PC-3 (cell line): ENCODE measurements around the gene SUPT16H. TPM values are rescaled to one million over a fixed set of nuclear protein-coding genes. Genes with fewer than 3 reads are reported as not detected.

Source experiments
- ATAC-seq: fragments of 200-7000 bp; cut with Tn5 transposase; 2 replicates; pipeline ENCODE4 v1.9.1; 2020; ENCODE audit warnings: mild to moderate bottlenecking, moderate library complexity
- BruUV-seq: library from RNA; stranded (reverse); fragments of 400-500 nt; replicated peaks from 2 replicates; lab custom pipeline; 2021; lab: Mats Ljungman, UMichigan
- CTCF ChIA-PET: fragments of 300-600 bp; sonication (Branson Sonifier 250); formaldehyde crosslinking; loops from one replicate; lab custom pipeline; 2022; ENCODE audit warnings: antibody characterized with exemption; lab: Charles Lee
- POLR2A ChIA-PET: fragments of 300-600 bp; sonication (Branson Sonifier 250); formaldehyde crosslinking; loops from one replicate; lab custom pipeline; 2022; ENCODE audit warnings: antibody characterized with exemption; ENCODE audit not compliant: unreplicated experiment; lab: Charles Lee
- DNase-seq: peaks from one replicate; pipeline ENCODE4 v3.0.0-alpha.2; 2015
- H2AFZ ChIP-seq: fragments of 300-600 bp; sonication (generic); 2 replicates; pipeline ENCODE4 v1.6.0; 2016; ENCODE audit warnings: antibody characterized with exemption, low read length
- H3F3A ChIP-seq: fragments of 300-600 bp; sonication (generic); one replicate; pipeline ENCODE4 v1.6.0; 2017; ENCODE audit warnings: antibody characterized with exemption, low read length, control low read depth, mild to moderate bottlenecking; ENCODE audit not compliant: unreplicated experiment
- H3K27ac ChIP-seq: fragments of 300-600 bp; sonication (generic); 2 replicates; pipeline ENCODE4 v1.5.1; 2016; ENCODE audit warnings: mild to moderate bottlenecking, low read length
- H3K27me3 ChIP-seq: fragments of 300-600 bp; sonication (generic); 2 replicates; pipeline ENCODE4 v1.6.1; 2016; ENCODE audit warnings: low read length, mixed read lengths
- H3K36me3 ChIP-seq: fragments of 300-600 bp; sonication (generic); 2 replicates; pipeline ENCODE4 v1.6.1; 2016; ENCODE audit warnings: low read depth, mixed run types, low read length, mixed read lengths
- H3K4me1 ChIP-seq: fragments of 300-600 bp; sonication (generic); 2 replicates; pipeline ENCODE4 v1.5.1; 2016; ENCODE audit warnings: low read length; ENCODE audit not compliant: insufficient read depth
- H3K4me2 ChIP-seq: fragments of 300-600 bp; sonication (generic); 2 replicates; pipeline ENCODE4 v1.6.0; 2016; ENCODE audit warnings: low read length
- H3K4me3 ChIP-seq: fragments of 300-600 bp; sonication (generic); 2 replicates; pipeline ENCODE4 v1.5.1; 2016; ENCODE audit warnings: mild to moderate bottlenecking, low read length, mixed read lengths
- H3K79me2 ChIP-seq: fragments of 300-600 bp; sonication (generic); 2 replicates; pipeline ENCODE4 v1.6.1; 2017; ENCODE audit warnings: low read length, mixed read lengths
- H3K9ac ChIP-seq: fragments of 300-600 bp; sonication (generic); 2 replicates; pipeline ENCODE4 v1.6.0; 2016; ENCODE audit warnings: mild to moderate bottlenecking, low read length
- H3K9me2 ChIP-seq: fragments of 300-600 bp; sonication (generic); replicated peaks from 2 replicates; pipeline ENCODE4 v1.6.1; 2016; ENCODE audit warnings: mixed run types, low read length, mixed read lengths
- H3K9me3 ChIP-seq: fragments of 300-600 bp; sonication (generic); 2 replicates; pipeline ENCODE4 v1.6.1; 2016; ENCODE audit warnings: low read length, mixed read lengths
- H4K20me1 ChIP-seq: fragments of 300-600 bp; sonication (generic); 2 replicates; pipeline ENCODE4 v1.6.1; 2016; ENCODE audit warnings: low read length, mixed read lengths
- EZH2 ChIP-seq: fragments of 300-600 bp; sonication (generic); IDR thresholded peaks from one replicate; pipeline ENCODE4 v1.6.1; 2017; ENCODE audit warnings: antibody characterized with exemption, mild to moderate bottlenecking, low read length; ENCODE audit not compliant: unreplicated experiment
- EZH2phosphoT487 ChIP-seq: fragments of 300-600 bp; sonication (generic); IDR thresholded peaks from 2 replicates; pipeline ENCODE4 v1.6.1; 2018; ENCODE audit warnings: mild to moderate bottlenecking, antibody characterized with exemption, low read length, borderline replicate concordance
- intact Hi-C: fragments of 100-400 bp; cut with micrococcal nuclease; formaldehyde crosslinking; loops from 2 replicates; pipeline ENCODE4 v1.9.0; 2023
- total RNA-seq: library from RNA; depleted of rRNA; stranded (reverse); fragments of >200 nt; gene quantifications from 2 replicates; pipeline ENCODE4 v1.2.3, GENCODE V29; 2014
- TF ChIP-seq, protein P1 (sequence below): fragments of 300-600 bp; sonication (generic); conservative IDR thresholded peaks from 2 replicates; pipeline ENCODE4 v1.5.1; 2017; ENCODE audit warnings: antibody characterized with exemption, low read depth, mild to moderate bottlenecking, low read length

SUPT16H gene
- total RNA-seq, 1 experiment from 2014 or later = 92.6 TPM

DNA sequence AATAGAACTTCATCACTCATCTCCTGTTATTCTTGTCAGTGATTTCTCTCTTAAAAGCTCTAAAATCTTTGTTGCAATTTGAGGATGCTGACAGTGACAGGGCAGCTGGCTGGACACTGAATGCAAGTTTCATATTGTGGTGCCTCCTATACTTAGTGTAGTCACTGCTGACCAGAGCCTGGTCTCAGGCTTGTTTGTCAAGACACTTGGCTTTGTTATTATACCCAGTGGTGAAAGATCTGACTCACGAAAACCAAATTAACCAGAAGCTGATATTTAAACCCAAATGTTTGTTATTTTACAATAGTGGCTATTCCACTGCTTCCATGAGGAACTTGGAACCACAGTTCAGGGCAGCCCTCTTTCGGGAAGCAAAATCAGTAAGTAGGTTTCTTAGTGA is 61.1 kb downstream of the SUPT16H start:
- DNase-seq = no peak

DNA sequence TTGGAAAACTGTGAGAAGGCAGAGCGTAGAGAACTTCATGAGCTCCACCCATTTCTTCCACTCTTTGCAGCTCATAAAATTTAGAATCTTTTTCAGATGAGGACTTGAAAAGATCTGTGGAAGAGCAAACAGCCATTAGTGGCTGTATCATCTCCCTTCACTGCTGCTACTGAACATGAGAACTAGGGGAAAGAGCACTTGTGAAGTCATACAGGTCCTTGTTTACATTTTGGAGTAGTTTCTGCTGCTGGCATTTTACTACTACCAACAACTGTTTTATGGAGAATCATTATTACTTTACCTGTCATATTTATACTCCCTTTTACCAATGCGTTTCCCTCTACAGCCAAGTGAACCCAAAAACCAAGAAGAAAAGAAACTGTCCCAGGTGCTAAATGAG is 62.9 kb downstream of the SUPT16H start:
- Histone ChIP-seq H3K79me2 (no peaks in the 10 kb centered on the region), H3K36me3 (no peaks in the 10 kb centered on the region), H3K9me3 (no peaks in the 10 kb centered on the region), H4K20me1 (no peaks in the 10 kb centered on the region), H3K9ac (no peak overlapping the region), H3K27ac (no peak overlapping the region), H3K4me2 (no peak overlapping the region), H3K9me2 (no peaks in the 10 kb centered on the region), H3K4me1 (no peaks in the 10 kb centered on the region), H3F3A (no peaks in the 10 kb centered on the region), H3K27me3 (peaks cover 41% of the 10 kb centered on the region), H2AFZ (no peak overlapping the region), H3K4me3 (no peak overlapping the region)
- POLR2A ChIA-PET = no interaction called here
- TF ChIP-seq EZH2phosphoT487 = no peak
- TF ChIP-seq, protein P1, sequence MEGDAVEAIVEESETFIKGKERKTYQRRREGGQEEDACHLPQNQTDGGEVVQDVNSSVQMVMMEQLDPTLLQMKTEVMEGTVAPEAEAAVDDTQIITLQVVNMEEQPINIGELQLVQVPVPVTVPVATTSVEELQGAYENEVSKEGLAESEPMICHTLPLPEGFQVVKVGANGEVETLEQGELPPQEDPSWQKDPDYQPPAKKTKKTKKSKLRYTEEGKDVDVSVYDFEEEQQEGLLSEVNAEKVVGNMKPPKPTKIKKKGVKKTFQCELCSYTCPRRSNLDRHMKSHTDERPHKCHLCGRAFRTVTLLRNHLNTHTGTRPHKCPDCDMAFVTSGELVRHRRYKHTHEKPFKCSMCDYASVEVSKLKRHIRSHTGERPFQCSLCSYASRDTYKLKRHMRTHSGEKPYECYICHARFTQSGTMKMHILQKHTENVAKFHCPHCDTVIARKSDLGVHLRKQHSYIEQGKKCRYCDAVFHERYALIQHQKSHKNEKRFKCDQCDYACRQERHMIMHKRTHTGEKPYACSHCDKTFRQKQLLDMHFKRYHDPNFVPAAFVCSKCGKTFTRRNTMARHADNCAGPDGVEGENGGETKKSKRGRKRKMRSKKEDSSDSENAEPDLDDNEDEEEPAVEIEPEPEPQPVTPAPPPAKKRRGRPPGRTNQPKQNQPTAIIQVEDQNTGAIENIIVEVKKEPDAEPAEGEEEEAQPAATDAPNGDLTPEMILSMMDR = no peak
- TF ChIP-seq EZH2 = no peak
- ATAC-seq (peak; percentile 48), DNase-seq (peak; percentile 16)
- CTCF ChIA-PET = interaction anchor here (0.6 kb wide), 1 partner anchor 14 kb away, joined by 3 read pairs; no protein-coding TSS in a partner anchor
- intact Hi-C loops = no loop called here
- no TSS peak for BruUV-seq

More for the DNA sequence above, 61.1 kb downstream of the SUPT16H start:
- H3K9me2 ChIP-seq = no peaks in the 10 kb centered on the region
- no peak for TF ChIP-seq EZH2phosphoT487
- TF ChIP-seq EZH2 = no peak
- TF ChIP-seq, protein P1 = no peak
- H3K27me3 ChIP-seq = peaks cover 35% of the 10 kb centered on the region
- H3K4me3 ChIP-seq = no peak overlapping the region
- ATAC-seq = no peak
- H3K9me3 ChIP-seq = no peaks in the 10 kb centered on the region
- H3K36me3 ChIP-seq = no peaks in the 10 kb centered on the region
- CTCF ChIA-PET = no interaction called here
- no peak overlapping the region for H3K9ac ChIP-seq
- no peaks in the 10 kb centered on the region for H3K79me2 ChIP-seq
- no peak overlapping the region for H3K4me2 ChIP-seq
- POLR2A ChIA-PET = no interaction called here
- no peak overlapping the region for H3K27ac ChIP-seq
- no peaks in the 10 kb centered on the region for H3F3A ChIP-seq
- intact Hi-C loops = no loop called here
- no peak overlapping the region for H2AFZ ChIP-seq
- BruUV-seq = no TSS peak
- no peaks in the 10 kb centered on the region for H3K4me1 ChIP-seq
- H4K20me1 ChIP-seq = no peaks in the 10 kb centered on the region

DNA sequence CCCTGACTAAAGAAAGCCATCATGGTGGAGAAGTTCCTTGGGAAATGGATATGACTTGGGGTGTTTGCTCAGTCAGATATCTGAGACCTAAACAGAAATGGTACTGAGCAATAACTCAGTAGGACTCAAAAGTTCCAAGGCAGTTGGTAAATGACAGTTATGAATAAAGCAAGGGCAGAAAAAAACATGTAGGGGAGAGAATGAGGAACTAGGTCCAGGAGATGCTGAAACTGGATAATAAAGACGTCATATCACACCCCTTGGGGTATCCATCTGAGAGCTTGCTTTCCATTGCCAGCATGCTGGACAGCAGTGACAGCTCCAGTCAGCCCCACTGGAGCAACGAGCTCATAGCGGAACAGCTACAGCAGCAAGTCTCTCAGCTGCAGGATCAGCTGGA is 66.4 kb downstream of the SUPT16H start:
- Histone ChIP-seq H3K27me3 (peaks cover 16% of the 10 kb centered on the region), H3K9me2 (no peaks in the 10 kb centered on the region), H3K4me2 (no peak overlapping the region), H3K4me1 (no peaks in the 10 kb centered on the region), H2AFZ (no peak overlapping the region), H3K27ac (no peak overlapping the region), H3K9ac (no peak overlapping the region), H3K9me3 (no peaks in the 10 kb centered on the region), H3K79me2 (no peaks in the 10 kb centered on the region), H3K4me3 (no peak overlapping the region), H3K36me3 (no peaks in the 10 kb centered on the region), H4K20me1 (no peaks in the 10 kb centered on the region), H3F3A (no peaks in the 10 kb centered on the region)
- no peak for DNase-seq
- ChIA-PET CTCF (no interaction called here), POLR2A (no interaction called here)
- no TSS peak for BruUV-seq
- no peak for TF ChIP-seq EZH2phosphoT487
- TF ChIP-seq, protein P1 = no peak
- TF ChIP-seq EZH2 = no peak
- intact Hi-C loops = no loop called here
- no peak for ATAC-seq
